ENCODE data around the gene ZNF579.
"Not testable (repeated sequence)": the region's sequence is repeated elsewhere in the genome, so short reads cannot be mapped to it uniquely, and the experiment has no call there.

Gene ZNF579

DNA sequence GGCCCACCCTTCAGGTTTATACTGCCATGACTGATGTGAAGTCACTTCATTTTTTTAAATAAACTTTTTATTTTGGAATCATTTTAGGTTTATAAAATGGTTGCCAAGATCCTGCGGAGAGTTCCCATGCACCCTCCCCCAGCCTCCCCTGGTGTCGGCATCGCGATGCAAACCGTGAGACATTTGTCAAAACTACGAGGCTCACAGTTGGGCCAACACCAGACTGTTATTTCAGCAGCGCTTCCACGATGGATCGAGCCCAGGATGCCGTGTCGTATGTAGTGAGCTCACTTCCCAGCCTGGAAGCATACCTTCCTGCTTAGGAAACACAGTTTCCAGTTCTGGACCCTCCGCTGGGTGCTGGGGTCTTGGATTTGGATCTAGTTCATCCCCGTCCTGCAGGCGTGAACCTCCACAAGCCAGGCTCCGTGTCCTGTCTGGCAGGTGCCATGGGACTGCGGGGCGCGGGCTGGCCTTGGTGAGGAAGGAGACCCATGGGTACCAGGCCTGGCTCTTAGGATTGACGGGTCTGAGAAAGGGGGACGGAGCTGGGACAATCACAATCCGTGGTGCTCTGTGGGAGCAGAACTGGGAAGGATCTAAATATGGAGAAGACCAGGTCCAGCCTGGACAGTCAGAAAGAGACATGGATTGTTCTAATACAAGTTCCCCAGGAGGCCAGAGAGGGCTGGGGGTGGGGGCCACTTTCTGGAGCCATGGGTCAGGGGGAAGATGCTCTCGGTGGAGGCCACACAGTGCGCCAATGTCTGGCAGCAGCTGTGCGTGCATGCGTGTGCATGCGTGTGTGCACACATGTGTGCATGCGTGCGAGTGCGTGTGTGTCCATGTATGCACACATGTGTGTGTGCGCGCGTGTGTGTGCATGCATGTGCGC is 41.3 kb downstream of the ZNF579 start:
- H3K9ac ChIP-seq (ENCODE audit: low read length): no peak overlapping the region
- H3K4me1 ChIP-seq (ENCODE audit: control insufficient read depth, insufficient read depth, low read length): peaks cover 4% of the 10 kb centered on the region
- H3K36me3 ChIP-seq (ENCODE audit: control insufficient read depth, insufficient read depth, low read length): no peaks in the 10 kb centered on the region
- no peaks in the 10 kb centered on the region for H3K9me3 ChIP-seq (ENCODE audit: control insufficient read depth, low read length)
- no peak overlapping the region for H3K4me3 ChIP-seq (ENCODE audit: low read length)
- H3K27me3 ChIP-seq (ENCODE audit: control insufficient read depth, insufficient read depth, low read length): no peaks in the 10 kb centered on the region

DNA sequence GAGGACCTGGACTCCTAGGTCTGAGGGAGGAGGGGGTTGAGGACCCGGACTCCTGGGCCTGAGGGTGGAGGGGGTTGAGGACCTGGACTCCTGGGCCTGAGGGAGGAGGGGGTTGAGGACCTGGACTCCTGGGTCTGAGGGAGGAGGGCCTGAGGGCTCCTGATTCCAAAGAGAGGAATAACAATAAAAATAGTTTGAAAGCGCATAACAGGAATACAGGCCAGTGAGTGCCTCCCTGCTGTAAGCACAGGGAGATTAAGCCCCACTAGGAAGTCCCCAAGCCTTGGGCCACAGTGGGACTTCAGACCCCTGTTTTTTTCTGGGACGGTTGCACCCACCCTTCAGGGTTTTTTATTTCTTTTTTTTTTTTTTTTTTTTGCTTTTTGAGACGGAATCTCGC is 42.5 kb downstream of the ZNF579 start:
- H3K4me3 ChIP-seq (ENCODE audit: low read length): no peak overlapping the region
- no peaks in the 10 kb centered on the region for H3K27me3 ChIP-seq (ENCODE audit: control insufficient read depth, insufficient read depth, low read length)
- no peaks in the 10 kb centered on the region for H3K36me3 ChIP-seq (ENCODE audit: control insufficient read depth, insufficient read depth, low read length)
- H3K9ac ChIP-seq (ENCODE audit: low read length): no peak overlapping the region
- H3K4me1 ChIP-seq (ENCODE audit: control insufficient read depth, insufficient read depth, low read length): peaks cover 4% of the 10 kb centered on the region
- H3K9me3 ChIP-seq (ENCODE audit: control insufficient read depth, low read length): no peaks in the 10 kb centered on the region

DNA sequence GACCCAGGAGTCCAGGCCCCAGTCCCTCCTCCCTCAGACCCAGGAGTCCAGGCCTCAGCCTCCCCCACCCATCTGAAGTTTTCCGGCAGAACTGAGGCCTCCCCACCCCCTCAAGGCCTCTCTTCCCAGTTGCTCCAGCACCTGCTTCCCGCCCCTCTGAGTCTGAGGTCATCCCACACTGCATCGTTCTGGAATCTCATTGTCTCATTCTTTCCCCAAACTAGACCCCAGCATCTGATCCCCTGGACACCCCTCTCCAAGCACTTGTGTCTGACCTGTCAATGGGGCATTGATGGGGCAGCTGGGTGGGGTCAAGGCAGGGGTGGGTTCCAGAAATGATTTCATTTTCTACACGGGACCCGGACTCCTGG is 42.9 kb downstream of the ZNF579 start:
- Histone ChIP-seq H3K9ac (ENCODE audit: low read length) (no peak overlapping the region), H3K4me1 (ENCODE audit: control insufficient read depth, insufficient read depth, low read length) (peaks cover 4% of the 10 kb centered on the region)

DNA sequence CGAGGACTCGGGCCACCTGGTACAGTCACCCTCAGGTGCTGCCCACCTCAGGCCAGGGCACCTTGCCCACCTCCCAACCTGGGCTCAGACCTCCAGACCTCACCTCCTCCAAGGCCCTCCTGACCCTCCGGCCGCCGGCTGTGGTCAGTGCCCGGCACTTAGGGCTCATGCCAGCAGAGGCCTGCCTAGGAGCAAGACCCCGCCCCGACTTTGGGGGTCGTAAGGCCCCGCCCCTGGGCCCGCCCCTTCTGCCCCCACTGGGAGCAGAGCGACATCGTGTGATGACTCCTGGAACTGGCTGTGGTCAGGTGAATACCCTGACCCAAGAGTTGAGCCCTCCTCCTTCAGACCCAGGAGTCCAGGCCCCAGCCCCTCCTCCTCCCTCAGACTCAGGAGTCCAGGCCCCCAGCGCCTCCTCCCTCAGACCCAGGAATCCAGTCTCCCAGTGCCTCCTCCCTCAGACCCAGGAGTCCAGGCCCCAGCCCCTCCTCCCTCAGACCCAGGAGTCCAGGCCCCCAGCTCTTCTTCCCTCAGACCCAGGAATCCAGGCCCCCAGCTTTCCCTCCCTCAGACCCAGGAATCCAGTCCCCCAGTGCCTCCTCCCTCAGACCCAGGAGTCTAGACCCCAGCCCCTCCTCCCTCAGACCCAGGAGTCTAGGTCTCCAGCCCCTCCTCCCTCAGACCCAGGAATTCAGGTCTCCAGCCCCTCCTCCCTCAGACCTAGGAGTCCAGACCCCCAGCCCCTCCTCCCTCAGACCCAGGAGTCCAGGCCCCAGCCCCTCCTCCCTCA is 43.5 kb downstream of the ZNF579 start, which contains the start of gene SBK2:
SBK2 (minus strand) TSS at position 183 of the 790 bp plus-strand sequence. CDS start 839 bp downstream, outside the sequence.
- Histone ChIP-seq H3K9me3 (ENCODE audit: control insufficient read depth, low read length) (no peaks in the 10 kb centered on the region), H3K4me1 (ENCODE audit: control insufficient read depth, insufficient read depth, low read length) (peaks cover 4% of the 10 kb centered on the region), H3K36me3 (ENCODE audit: control insufficient read depth, insufficient read depth, low read length) (no peaks in the 10 kb centered on the region), H3K27me3 (ENCODE audit: control insufficient read depth, insufficient read depth, low read length) (no peaks in the 10 kb centered on the region), H3K9ac (ENCODE audit: low read length) (no peak within 1 kb of the TSS), H3K4me3 (ENCODE audit: low read length) (no peak within 1 kb of the TSS)

More for the DNA sequence above, 42.9 kb downstream of the ZNF579 start:
- Histone ChIP-seq H3K36me3 (ENCODE audit: control insufficient read depth, insufficient read depth, low read length) (no peaks in the 10 kb centered on the region), H3K27me3 (ENCODE audit: control insufficient read depth, insufficient read depth, low read length) (no peaks in the 10 kb centered on the region), H3K4me3 (ENCODE audit: low read length) (no peak overlapping the region), H3K9me3 (ENCODE audit: control insufficient read depth, low read length) (no peaks in the 10 kb centered on the region)

DNA sequence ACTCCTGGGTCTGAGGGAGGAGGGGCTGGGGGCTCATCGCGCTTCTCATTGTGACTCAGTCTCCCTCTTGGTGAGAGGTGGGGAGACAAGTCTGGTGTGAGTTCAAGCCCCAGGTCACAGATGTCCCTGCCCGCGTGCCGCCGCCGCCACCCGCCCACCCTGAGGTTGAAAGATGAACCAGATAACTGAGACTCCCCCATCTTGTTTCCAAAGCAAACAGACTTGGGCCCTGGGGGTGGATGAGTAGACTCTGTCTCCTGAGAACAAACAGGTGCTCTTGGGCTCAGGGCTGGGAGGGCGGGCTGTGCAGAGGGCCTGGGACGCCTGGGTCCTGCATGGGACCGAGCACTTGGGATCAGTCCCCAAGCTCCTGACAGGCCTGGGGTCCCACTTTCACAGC is 44.3 kb downstream of the ZNF579 start:
- peaks cover 4% of the 10 kb centered on the region for H3K4me1 ChIP-seq (ENCODE audit: control insufficient read depth, insufficient read depth, low read length)
- H3K4me3 ChIP-seq (ENCODE audit: low read length): no peak overlapping the region
- no peaks in the 10 kb centered on the region for H3K36me3 ChIP-seq (ENCODE audit: control insufficient read depth, insufficient read depth, low read length)
- H3K9ac ChIP-seq (ENCODE audit: low read length): no peak overlapping the region
- no peaks in the 10 kb centered on the region for H3K9me3 ChIP-seq (ENCODE audit: control insufficient read depth, low read length)
- H3K27me3 ChIP-seq (ENCODE audit: control insufficient read depth, insufficient read depth, low read length): no peaks in the 10 kb centered on the region

DNA sequence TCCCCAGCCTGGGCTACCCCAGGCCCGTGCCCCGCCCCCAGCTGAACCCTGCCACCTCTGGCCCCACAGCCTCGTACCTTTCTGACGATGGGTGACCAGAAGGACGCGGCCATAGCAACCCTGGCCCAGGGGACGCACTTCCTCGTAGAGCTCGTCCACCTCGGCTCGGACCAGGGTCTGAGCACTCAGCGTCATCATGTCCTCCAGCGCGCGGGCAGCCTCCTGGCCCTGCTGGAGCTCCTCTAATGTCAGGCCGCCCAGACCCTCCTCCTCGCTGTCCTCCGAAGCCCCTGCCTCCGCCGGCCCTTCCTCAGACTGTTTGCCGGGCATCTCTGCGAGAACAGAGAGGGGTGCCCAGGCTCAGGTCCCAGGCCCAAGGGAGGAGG is 44.7 kb downstream of the ZNF579 start:
- Histone ChIP-seq H3K9ac (ENCODE audit: low read length) (no peak overlapping the region), H3K27me3 (ENCODE audit: control insufficient read depth, insufficient read depth, low read length) (no peaks in the 10 kb centered on the region), H3K36me3 (ENCODE audit: control insufficient read depth, insufficient read depth, low read length) (no peaks in the 10 kb centered on the region), H3K9me3 (ENCODE audit: control insufficient read depth, low read length) (no peaks in the 10 kb centered on the region), H3K4me3 (ENCODE audit: low read length) (no peak overlapping the region), H3K4me1 (ENCODE audit: control insufficient read depth, insufficient read depth, low read length) (peaks cover 4% of the 10 kb centered on the region)

DNA sequence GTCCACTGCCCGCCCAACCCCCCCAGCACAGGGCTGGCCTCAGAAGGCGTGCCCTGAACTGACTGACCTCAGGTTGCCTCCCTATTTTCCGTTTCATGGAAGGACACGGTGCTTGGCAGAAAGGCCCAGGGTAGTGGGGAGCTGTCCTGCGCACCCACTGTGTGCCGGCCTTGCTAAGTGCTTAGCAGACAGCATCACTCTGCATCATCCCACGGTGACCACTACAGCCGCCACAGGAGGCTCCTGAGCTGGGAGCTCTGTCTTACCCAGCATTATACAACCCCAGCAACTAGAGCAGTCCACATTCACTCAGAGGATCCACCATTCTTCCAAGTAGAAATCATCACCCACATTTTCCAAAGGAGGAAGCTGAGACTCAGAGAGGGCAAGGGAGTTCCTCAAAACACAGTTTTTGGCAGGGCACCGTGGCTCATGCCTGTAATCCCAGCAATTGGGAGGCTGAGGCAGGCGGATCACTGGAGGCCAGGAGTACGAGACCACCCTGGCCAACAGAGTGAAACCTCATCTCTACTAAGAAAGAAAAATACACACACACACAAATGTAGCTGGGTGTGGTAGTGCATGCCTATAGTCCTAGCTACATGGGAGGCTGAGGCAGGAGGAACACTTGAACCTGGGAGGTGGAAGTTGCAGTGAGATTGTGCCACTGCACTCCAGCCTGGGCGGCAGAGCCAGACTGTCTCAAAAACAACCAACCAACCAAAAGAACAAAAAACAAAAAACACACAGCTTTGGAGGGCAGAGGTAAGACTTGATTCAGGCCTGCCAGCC is 45.3 kb downstream of the ZNF579 start:
- Histone ChIP-seq H3K4me3 (ENCODE audit: low read length) (no peak overlapping the region), H3K4me1 (ENCODE audit: control insufficient read depth, insufficient read depth, low read length) (peaks cover 4% of the 10 kb centered on the region), H3K36me3 (ENCODE audit: control insufficient read depth, insufficient read depth, low read length) (no peaks in the 10 kb centered on the region), H3K27me3 (ENCODE audit: control insufficient read depth, insufficient read depth, low read length) (no peaks in the 10 kb centered on the region), H3K9ac (ENCODE audit: low read length) (no peak overlapping the region), H3K9me3 (ENCODE audit: control insufficient read depth, low read length) (no peaks in the 10 kb centered on the region)

DNA sequence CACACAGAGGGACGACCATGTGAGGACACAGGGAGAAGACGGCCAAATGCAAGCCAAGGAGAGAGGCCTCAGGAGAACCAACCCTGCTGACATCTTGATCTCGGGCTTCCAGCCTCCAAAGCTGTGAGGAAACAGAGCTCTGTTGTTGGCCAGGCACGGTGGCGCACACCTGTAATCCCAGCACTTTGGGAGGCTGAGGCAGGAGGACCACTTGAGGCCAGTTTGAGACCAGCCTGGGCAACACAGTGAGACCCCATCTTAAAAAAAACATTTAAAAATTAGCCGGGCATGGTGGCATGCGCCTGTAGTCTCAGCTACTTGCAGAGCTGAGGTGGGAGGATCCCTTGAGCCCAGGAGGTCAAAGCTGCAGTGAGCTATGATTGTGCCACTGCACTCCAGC is 46.4 kb downstream of the ZNF579 start:
- not testable (repeated sequence) for H3K9ac ChIP-seq (ENCODE audit: low read length); H3K27me3 ChIP-seq (ENCODE audit: control insufficient read depth, insufficient read depth, low read length); H3K4me1 ChIP-seq (ENCODE audit: control insufficient read depth, insufficient read depth, low read length); H3K4me3 ChIP-seq (ENCODE audit: low read length); H3K9me3 ChIP-seq (ENCODE audit: control insufficient read depth, low read length); H3K36me3 ChIP-seq (ENCODE audit: control insufficient read depth, insufficient read depth, low read length)

DNA sequence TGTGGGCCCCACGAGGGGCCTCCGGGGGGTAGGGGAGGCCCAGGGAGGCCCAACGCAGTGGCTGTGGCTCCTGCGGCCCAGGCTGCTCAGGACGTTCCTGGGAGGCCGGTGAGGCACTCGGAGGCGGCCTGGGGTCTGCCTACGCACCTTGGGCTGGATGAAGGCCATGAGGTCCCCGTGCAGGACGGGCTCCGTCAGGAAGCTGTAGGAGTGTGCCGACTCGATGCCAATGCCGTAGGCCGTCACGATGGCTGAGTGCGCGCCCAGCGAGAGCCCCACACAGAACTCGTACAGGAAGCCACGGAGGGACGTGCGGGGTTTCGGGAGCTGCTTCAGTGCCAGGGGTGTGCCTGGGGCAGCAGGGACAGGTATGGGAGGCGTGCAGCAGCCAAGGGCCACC is 49.7 kb downstream of the ZNF579 start:
- Histone ChIP-seq H3K4me1 (ENCODE audit: control insufficient read depth, insufficient read depth, low read length) (peaks cover 12% of the 10 kb centered on the region), H3K27me3 (ENCODE audit: control insufficient read depth, insufficient read depth, low read length) (no peaks in the 10 kb centered on the region), H3K36me3 (ENCODE audit: control insufficient read depth, insufficient read depth, low read length) (no peaks in the 10 kb centered on the region), H3K9me3 (ENCODE audit: control insufficient read depth, low read length) (no peaks in the 10 kb centered on the region), H3K9ac (ENCODE audit: low read length) (no peak overlapping the region), H3K4me3 (ENCODE audit: low read length) (no peak overlapping the region)

DNA sequence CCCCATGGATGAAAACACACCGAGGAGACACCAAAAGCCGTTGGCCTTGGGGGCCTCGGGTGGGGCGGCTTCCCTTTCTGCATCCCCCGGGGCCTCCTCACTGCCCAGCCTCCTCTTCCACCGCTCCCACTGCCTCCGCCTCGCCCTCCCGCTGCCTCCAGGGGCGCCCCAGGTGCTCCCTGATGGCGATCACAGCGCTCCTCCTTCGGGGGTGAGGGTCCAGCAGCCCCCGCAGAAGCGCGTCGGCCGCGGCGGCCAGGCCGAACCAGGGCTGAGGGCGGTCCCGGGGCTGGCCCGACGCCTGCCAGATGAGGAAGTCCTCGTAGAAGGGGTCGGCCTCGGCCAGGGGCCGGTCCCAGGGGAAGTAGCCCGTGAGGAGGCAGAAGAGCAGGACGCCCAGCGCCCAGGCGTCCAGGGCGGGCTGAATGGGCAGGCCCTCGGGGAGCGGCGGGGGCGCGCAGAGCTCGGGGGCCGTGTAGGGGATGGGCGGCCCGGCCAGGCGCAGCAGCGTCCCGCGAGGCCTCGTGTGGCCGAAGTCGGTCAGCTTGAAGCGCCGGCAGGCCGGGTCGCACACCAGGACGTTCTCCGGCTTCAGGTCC is 50.9 kb downstream of the ZNF579 start:
- peaks cover 12% of the 10 kb centered on the region for H3K4me1 ChIP-seq (ENCODE audit: control insufficient read depth, insufficient read depth, low read length)
- no peaks in the 10 kb centered on the region for H3K36me3 ChIP-seq (ENCODE audit: control insufficient read depth, insufficient read depth, low read length)
- no peak overlapping the region for H3K4me3 ChIP-seq (ENCODE audit: low read length)
- no peaks in the 10 kb centered on the region for H3K9me3 ChIP-seq (ENCODE audit: control insufficient read depth, low read length)
- H3K27me3 ChIP-seq (ENCODE audit: control insufficient read depth, insufficient read depth, low read length): no peaks in the 10 kb centered on the region
- no peak overlapping the region for H3K9ac ChIP-seq (ENCODE audit: low read length)

DNA sequence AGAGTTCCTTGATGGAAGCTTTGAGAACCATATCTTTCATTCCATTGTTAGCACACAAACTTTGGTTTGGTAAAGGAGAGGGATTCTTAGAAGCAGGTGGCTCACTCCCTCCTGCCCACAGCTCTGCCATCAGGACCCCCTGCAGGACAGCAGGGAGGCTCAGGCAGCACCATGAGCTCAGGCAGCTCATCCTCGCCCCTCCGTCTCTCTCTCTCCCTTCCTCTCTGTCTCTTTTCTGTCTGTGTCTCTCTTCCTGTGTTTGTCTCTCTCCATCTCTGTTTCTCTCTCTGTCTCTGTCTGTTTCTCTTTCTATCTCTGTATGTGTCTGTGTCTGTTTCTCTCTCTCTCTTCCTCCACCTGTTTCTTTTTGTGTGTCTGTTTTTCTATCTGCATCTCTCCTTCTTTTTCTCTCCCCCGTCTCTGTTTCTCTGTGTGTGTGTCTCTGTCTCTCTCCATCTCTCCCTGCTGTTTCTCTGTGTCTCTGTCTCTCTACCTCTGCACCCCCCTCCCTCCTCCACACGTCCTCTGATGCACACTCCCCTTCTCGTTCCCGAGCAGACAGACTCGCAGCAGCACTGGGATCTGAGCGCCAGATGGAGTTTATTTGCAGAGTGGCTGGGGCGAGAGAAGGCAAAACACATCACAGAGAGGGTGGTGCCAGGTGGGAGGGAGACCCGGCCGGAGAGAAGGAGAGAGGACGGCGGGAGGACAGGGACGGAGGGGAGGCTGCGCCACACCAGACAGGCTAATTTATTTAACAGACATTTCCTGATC is 52.4 kb downstream of the ZNF579 start:
- H3K9me3 ChIP-seq (ENCODE audit: control insufficient read depth, low read length): no peaks in the 10 kb centered on the region
- no peaks in the 10 kb centered on the region for H3K36me3 ChIP-seq (ENCODE audit: control insufficient read depth, insufficient read depth, low read length)
- peaks cover 12% of the 10 kb centered on the region for H3K4me1 ChIP-seq (ENCODE audit: control insufficient read depth, insufficient read depth, low read length)
- no peak overlapping the region for H3K4me3 ChIP-seq (ENCODE audit: low read length)
- no peak overlapping the region for H3K9ac ChIP-seq (ENCODE audit: low read length)
- H3K27me3 ChIP-seq (ENCODE audit: control insufficient read depth, insufficient read depth, low read length): no peaks in the 10 kb centered on the region
